Forelimb muscle (tissue), 1 donor: ENCODE data around the gene BZW1. TPM values are rescaled to one million over a fixed set of nuclear protein-coding genes. Genes with fewer than 3 reads are reported as not detected.

Source experiments
- DNase-seq: peaks from one replicate; pipeline ENCODE4 v3.0.0-alpha.2; 2013; ENCODE audit warnings: low read depth
- polyA plus RNA-seq: library from polyadenylated mRNA; unstranded; fragments of 120-200 nt; gene quantifications from one replicate; pipeline ENCODE4 v1.2.1, GENCODE V29; 2013; ENCODE audit not compliant: insufficient read length

The BZW1 gene
- 105 TPM for polyA plus RNA-seq

- peak; percentile 85 for DNase-seq
Observed at GRCh38 chr2:200811333-200812121, at the start of gene BZW1. Gene BZW1 (plus strand): TSS chr2:200811910. CDS start chr2:200813218, 1,308 bp downstream.

GRCh38 chr2:200762127-200762526 is 49.6 kb upstream of the BZW1 start:
- no peak for DNase-seq

GRCh38 chr2:200763422-200763821 is 48.3 kb upstream of the BZW1 start:
- no peak for DNase-seq

- DNase-seq, result no peak
Observed at GRCh38 chr2:200765139-200765951, 46.4 kb upstream of the BZW1 start.

GRCh38 chr2:200765995-200766660 is 45.6 kb upstream of the BZW1 start:
- no peak for DNase-seq

GRCh38 chr2:200767111-200767885 is 44.4 kb upstream of the BZW1 start:
- no peak for DNase-seq

GRCh38 chr2:200770847-200771246 is 40.9 kb upstream of the BZW1 start:
- DNase-seq, result no peak

- no peak for DNase-seq
Observed at GRCh38 chr2:200772620-200773019, 39.1 kb upstream of the BZW1 start.

- DNase-seq, result no peak
Observed at GRCh38 chr2:200773083-200773482, 38.6 kb upstream of the BZW1 start.

- DNase-seq, result no peak
Observed at GRCh38 chr2:200774920-200775319, 36.8 kb upstream of the BZW1 start.

GRCh38 chr2:200777275-200777674 is 34.4 kb upstream of the BZW1 start:
- no peak for DNase-seq

GRCh38 chr2:200778038-200778437 is 33.7 kb upstream of the BZW1 start:
- DNase-seq, result no peak

GRCh38 chr2:200779214-200779613 is 32.5 kb upstream of the BZW1 start:
- DNase-seq, result no peak

- DNase-seq, result no peak
Observed at GRCh38 chr2:200781616-200782015, 30.1 kb upstream of the BZW1 start.

GRCh38 chr2:200782251-200782650 is 29.5 kb upstream of the BZW1 start:
- DNase-seq, result no peak

GRCh38 chr2:200784215-200784614 is 27.5 kb upstream of the BZW1 start:
- no peak for DNase-seq

- DNase-seq, result no peak
Observed at GRCh38 chr2:200786423-200786822, 25.3 kb upstream of the BZW1 start.

GRCh38 chr2:200786826-200787225 is 24.9 kb upstream of the BZW1 start:
- DNase-seq, result no peak

GRCh38 chr2:200787351-200788120 is 24.2 kb upstream of the BZW1 start:
- no peak for DNase-seq

GRCh38 chr2:200788121-200788718 is 23.5 kb upstream of the BZW1 start:
- no peak for DNase-seq
